ENCODE data around the gene STK33. TPM values are rescaled to one million over a fixed set of nuclear protein-coding genes. Genes with fewer than 3 reads are reported as not detected.

Gene STK33
- total RNA-seq, 4 donors from 2014 or later = 0.48 to 2.9 (median 0.56) TPM; not detected in 1

DNA sequence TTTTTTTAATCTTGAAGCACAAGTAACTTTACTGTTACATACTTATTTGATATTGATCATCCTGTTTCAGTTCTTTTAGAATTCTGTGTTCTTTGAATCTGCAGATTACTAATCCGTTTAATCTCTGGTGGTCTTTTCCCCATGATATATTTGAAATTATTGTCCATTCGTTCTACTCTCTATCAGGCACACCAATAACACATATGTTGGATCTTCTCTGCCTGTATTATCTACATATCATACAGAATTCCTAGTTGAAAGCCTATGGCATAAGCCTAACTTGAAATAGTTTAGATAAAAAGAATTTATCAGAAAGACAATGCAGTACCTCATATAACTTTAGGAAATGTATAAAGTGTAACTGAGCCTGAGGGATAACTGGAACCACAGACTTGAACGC, 32.6 kb downstream of the STK33 start:
- Histone ChIP-seq H3K9me3 (peaks cover 0 to 5% (median 4%) of the 10 kb centered on the region in 3 donors), H3K36me3 (no peaks in the 10 kb centered on the region), H3K4me3 (no peak overlapping the region), H3K27me3 (no peaks in the 10 kb centered on the region), H3K4me1 (no peaks in the 10 kb centered on the region), H3K27ac (no peak overlapping the region)
- 81 to 90% methylated on average over 3 of the region's 3 CpGs for WGBS, 2 donors
- intact Hi-C loops (cut with DNase I) = loop anchor here (10.0 kb wide), 1 partner anchor 337 kb away; no protein-coding TSS in a partner anchor
- TF ChIP-seq POLR2A (IDR thresholded peaks at IDR 0.05) = no peak
- TF ChIP-seq, protein P1, sequence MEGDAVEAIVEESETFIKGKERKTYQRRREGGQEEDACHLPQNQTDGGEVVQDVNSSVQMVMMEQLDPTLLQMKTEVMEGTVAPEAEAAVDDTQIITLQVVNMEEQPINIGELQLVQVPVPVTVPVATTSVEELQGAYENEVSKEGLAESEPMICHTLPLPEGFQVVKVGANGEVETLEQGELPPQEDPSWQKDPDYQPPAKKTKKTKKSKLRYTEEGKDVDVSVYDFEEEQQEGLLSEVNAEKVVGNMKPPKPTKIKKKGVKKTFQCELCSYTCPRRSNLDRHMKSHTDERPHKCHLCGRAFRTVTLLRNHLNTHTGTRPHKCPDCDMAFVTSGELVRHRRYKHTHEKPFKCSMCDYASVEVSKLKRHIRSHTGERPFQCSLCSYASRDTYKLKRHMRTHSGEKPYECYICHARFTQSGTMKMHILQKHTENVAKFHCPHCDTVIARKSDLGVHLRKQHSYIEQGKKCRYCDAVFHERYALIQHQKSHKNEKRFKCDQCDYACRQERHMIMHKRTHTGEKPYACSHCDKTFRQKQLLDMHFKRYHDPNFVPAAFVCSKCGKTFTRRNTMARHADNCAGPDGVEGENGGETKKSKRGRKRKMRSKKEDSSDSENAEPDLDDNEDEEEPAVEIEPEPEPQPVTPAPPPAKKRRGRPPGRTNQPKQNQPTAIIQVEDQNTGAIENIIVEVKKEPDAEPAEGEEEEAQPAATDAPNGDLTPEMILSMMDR (IDR thresholded peaks at IDR 0.05) = no peak
- DNase-seq = no peak

DNA sequence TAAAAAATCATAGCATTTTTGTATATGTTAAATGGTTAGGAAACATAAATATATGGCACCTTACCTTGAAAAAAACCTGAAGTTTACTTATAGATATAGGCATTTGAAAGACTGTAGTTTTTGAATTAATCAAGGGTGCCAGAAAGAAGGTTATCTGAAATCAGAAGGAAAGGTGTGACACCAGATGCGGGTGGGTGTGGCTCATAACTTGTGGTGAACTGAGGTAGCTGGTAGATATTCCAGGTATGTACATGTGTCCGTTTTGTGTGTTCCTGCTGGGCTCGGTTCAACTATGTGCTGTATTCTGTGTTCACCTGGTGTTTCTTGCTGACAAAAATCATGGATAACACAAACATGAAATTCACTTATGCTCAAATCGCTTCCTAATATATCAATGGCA, 35.6 kb downstream of the STK33 start:
- H3K9me3 ChIP-seq = peaks cover 0 to 5% (median 4%) of the 10 kb centered on the region in 3 donors
- intact Hi-C loops (cut with DNase I) = no loop called here
- WGBS, 2 donors = 76 to 90% methylated on average over 4 of the region's 4 CpGs
- TF ChIP-seq POLR2A (IDR thresholded peaks at IDR 0.05) = no peak
- TF ChIP-seq, protein P1 (IDR thresholded peaks at IDR 0.05) = no peak
- H3K4me3 ChIP-seq = no peak overlapping the region
- H3K4me1 ChIP-seq = no peaks in the 10 kb centered on the region
- no peaks in the 10 kb centered on the region for H3K27me3 ChIP-seq
- DNase-seq = no peak
- H3K27ac ChIP-seq = no peak overlapping the region
- no peaks in the 10 kb centered on the region for H3K36me3 ChIP-seq

DNA sequence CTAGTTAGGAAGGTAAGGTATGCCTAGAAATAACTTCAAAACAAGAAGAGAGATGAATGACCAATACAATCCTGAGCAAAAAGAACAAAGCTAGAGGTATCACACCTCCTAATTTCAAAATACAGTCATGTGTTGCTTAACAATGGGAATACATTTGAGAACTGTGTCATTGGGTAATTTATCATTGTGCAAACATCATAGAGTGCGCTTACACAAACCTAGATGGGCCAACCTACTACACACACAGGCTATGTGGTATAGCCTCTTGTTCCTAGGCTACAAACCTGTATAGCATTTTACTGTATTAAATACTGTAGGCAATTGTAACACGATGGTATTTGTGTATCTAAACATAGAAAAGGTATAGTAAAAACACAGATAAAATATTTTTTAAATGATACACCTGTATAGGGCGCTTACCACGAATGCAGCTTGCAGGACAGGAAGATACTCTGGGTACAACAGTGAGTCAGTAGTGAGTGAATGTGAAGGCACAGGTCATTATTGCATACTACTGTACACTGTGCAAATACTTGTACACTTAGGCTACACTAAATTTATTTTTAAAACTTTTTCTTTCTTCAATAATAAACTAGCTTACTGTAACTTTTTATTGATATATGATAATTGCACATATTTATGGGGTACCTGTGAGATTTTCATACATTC, 48.2 kb downstream of the STK33 start:
- TF ChIP-seq POLR2A (IDR thresholded peaks at IDR 0.05) = no peak
- TF ChIP-seq, protein P1 (IDR thresholded peaks at IDR 0.05) = no peak

DNA sequence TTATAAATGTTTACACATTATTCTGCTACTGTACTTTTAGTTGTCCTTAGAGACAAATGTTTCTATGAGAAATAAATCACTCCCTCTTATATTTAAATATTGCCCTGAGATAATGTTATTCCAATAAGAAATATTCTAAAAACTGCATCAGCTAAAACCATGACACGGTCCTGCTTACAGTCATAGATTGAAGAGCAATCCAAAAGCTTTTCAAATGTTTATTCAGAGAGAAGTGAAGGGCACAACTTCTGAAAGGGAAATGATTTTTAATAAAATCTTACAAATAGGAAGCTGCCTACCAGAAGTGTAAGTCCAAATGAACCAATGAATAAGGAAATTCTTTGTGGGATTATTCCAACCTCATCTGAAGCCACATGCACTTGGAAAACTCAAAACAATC, 49.2 kb downstream of the STK33 start:
- DNase-seq = no peak
- no peak overlapping the region for H3K4me3 ChIP-seq
- no peak overlapping the region for H3K27ac ChIP-seq
- peaks cover 0 to 5% (median 4%) of the 10 kb centered on the region in 3 donors for H3K9me3 ChIP-seq
- WGBS, 2 donors = 37 to 50% methylated on average over 1 of the region's 1 CpG
- H3K36me3 ChIP-seq = no peaks in the 10 kb centered on the region
- no peaks in the 10 kb centered on the region for H3K4me1 ChIP-seq
- intact Hi-C loops (cut with DNase I) = no loop called here
- no peaks in the 10 kb centered on the region for H3K27me3 ChIP-seq
- TF ChIP-seq POLR2A (IDR thresholded peaks at IDR 0.05) = no peak
- TF ChIP-seq, protein P1 (IDR thresholded peaks at IDR 0.05) = no peak

More for the DNA sequence above, 48.2 kb downstream of the STK33 start:
- Histone ChIP-seq H3K4me1 (no peaks in the 10 kb centered on the region), H3K27me3 (no peaks in the 10 kb centered on the region), H3K4me3 (no peak overlapping the region), H3K36me3 (no peaks in the 10 kb centered on the region), H3K9me3 (peaks cover 0 to 5% (median 4%) of the 10 kb centered on the region in 3 donors), H3K27ac (no peak overlapping the region)
- intact Hi-C loops (cut with DNase I) = no loop called here
- WGBS, 2 donors = 52 to 61% methylated on average over 4 of the region's 4 CpGs
- DNase-seq = no peak

DNA sequence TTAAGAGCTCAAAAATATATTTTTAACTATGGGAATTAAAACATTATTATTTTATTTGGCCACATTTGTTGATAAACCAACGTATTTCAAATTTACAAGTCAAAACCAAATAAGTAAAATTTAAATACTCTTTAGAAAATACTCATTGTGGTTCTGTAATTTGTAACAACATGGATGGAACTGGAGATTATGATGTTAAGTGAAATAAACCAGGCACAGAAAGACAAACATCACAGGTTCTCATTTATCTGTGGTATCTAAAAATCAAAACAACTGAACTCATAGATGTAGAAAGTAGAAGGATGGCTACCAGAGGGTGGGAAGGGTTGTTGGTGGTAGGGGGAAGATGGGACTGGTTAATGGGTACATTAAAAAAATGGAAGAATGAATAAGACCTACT, 50.8 kb downstream of the STK33 start:
- Histone ChIP-seq H3K27ac (no peak overlapping the region), H3K4me1 (no peaks in the 10 kb centered on the region), H3K9me3 (peaks cover 0 to 4% (median 2%) of the 10 kb centered on the region in 3 donors), H3K36me3 (no peaks in the 10 kb centered on the region), H3K4me3 (no peak overlapping the region), H3K27me3 (no peaks in the 10 kb centered on the region)
- TF ChIP-seq POLR2A (IDR thresholded peaks at IDR 0.05) = no peak
- TF ChIP-seq, protein P1 (IDR thresholded peaks at IDR 0.05) = no peak
- 58 to 60% methylated on average over 1 of the region's 1 CpG for WGBS, 2 donors
- intact Hi-C loops (cut with DNase I) = no loop called here
- no peak for DNase-seq

Data from esophagus squamous epithelium (tissue), 5 donors.